HepG2 (cell line): ENCODE measurements around the gene NDRG2. TPM values are rescaled to one million over a fixed set of nuclear protein-coding genes. Genes with fewer than 3 reads are reported as not detected.

Experiments used
- AGO2 ChIP-seq: fragments of 200-400 bp; formaldehyde crosslinking; optimal IDR thresholded peaks from 2 replicates; pipeline ENCODE3; 2017; ENCODE audit warnings: mild to moderate bottlenecking, low read depth, low read length, moderate library complexity
- FOXA3 ChIP-seq: IDR thresholded peaks from 2 replicates; pipeline ENCODE4 v1.6.1; 2016; ENCODE audit warnings: missing genetic modification reagents, missing compliant biosample characterization
- FOXP1 ChIP-seq, 2 experiments: fragments of 450-650 bp in 1 of 2; IDR thresholded peaks; 2 replicates each; pipeline ENCODE4 v1.6.1; 2017 to 2018; ENCODE audit warnings: antibody characterized with exemption in 1 of 2
- HNRNPH1 ChIP-seq: fragments of 200-400 bp; formaldehyde crosslinking; optimal IDR thresholded peaks from 2 replicates; pipeline ENCODE3; 2017; ENCODE audit warnings: mild to moderate bottlenecking, low read depth, low read length
- KAT7 ChIP-seq: IDR thresholded peaks from 2 replicates; pipeline ENCODE4 v1.6.1; 2018; ENCODE audit warnings: borderline replicate concordance, missing compliant biosample characterization
- MIER3 ChIP-seq: IDR thresholded peaks from 2 replicates; pipeline ENCODE4 v1.6.1; 2016; ENCODE audit warnings: missing compliant biosample characterization, borderline replicate concordance
- MXD3 ChIP-seq: IDR thresholded peaks from 2 replicates; pipeline ENCODE4 v1.6.1; 2016; ENCODE audit warnings: mild to moderate bottlenecking, missing biosample characterization, missing genetic modification reagents
- NFRKB ChIP-seq: fragments of 450-650 bp; IDR thresholded peaks from 2 replicates; pipeline ENCODE4 v1.6.1; 2017
- PRDM4 ChIP-seq: sonication (generic); formaldehyde crosslinking; IDR thresholded peaks from 2 replicates; pipeline ENCODE4 v1.9.0; 2021; ENCODE audit warnings: missing genetic modification reagents, borderline replicate concordance
- PRMT3 ChIP-seq: sonication (generic); formaldehyde crosslinking; IDR thresholded peaks from 2 replicates; pipeline ENCODE4 v1.8.1; 2022; ENCODE audit warnings: low read depth, mild to moderate bottlenecking, moderate library complexity, missing genetic modification reagents, borderline replicate concordance
- SETDB1 ChIP-seq: sonication (generic); formaldehyde crosslinking; IDR thresholded peaks from 2 replicates; pipeline ENCODE4 v1.5.1; 2020; ENCODE audit warnings: missing genetic modification reagents, mild to moderate bottlenecking, borderline replicate concordance
- STAT6 ChIP-seq: sonication (generic); formaldehyde crosslinking; IDR thresholded peaks from 2 replicates; pipeline ENCODE4 v1.4.0; 2020; ENCODE audit warnings: missing genetic modification reagents, mild to moderate bottlenecking, borderline replicate concordance
- TFAP4 ChIP-seq: sonication (generic); IDR thresholded peaks from 2 replicates; pipeline ENCODE4 v1.6.1; 2016; ENCODE audit warnings: low read depth, borderline replicate concordance
- THAP8 ChIP-seq: sonication (generic); formaldehyde crosslinking; IDR thresholded peaks from 2 replicates; pipeline ENCODE4 v1.5.1; 2020; ENCODE audit warnings: missing genetic modification reagents, mild to moderate bottlenecking, borderline replicate concordance
- YY1 ChIP-seq: IDR thresholded peaks from 2 replicates; pipeline ENCODE4 v1.6.1; 2011; ENCODE audit warnings: low read length, low read depth, moderate library complexity, mild to moderate bottlenecking; ENCODE audit not compliant: insufficient read depth, insufficient replicate concordance
- ZBTB2 ChIP-seq: sonication (generic); formaldehyde crosslinking; IDR thresholded peaks from 2 replicates; pipeline ENCODE4 v1.8.0; 2022; ENCODE audit warnings: low read depth, missing genetic modification reagents
- ZFAT ChIP-seq: sonication (generic); formaldehyde crosslinking; conservative IDR thresholded peaks from 2 replicates; pipeline ENCODE4 v1.8.1; 2023; ENCODE audit warnings: missing genetic modification reagents, inconsistent platforms
- ZNF451 ChIP-seq: sonication (generic); formaldehyde crosslinking; IDR thresholded peaks from 2 replicates; pipeline ENCODE4 v1.5.0; 2020; ENCODE audit warnings: mild to moderate bottlenecking, missing genetic modification reagents
- ZNF788 ChIP-seq: sonication (generic); formaldehyde crosslinking; IDR thresholded peaks from 2 replicates; pipeline ENCODE4 v1.5.0; 2020; ENCODE audit warnings: mild to moderate bottlenecking, missing genetic modification reagents, borderline replicate concordance
- polyA plus RNA-seq, 8 experiments: library from polyadenylated mRNA; depleted of rRNA in 3 of 8; stranded (reverse) in 7 of 8; unstranded in 1 of 8; fragments of >200 nt; fragmentation: Illumina TruSeq in 4 of 8; extraction: Trizol in 4 of 8; gene quantifications; 2 replicates each; pipeline versions ENCODE4 v1.2.1 to v1.2.3, GENCODE V29; 2011 to 2016; ENCODE audit warnings: low read depth in 4 of 8, missing spikeins in 1 of 8, mixed read lengths in 1 of 8; ENCODE audit not compliant: insufficient read depth in 1 of 8
- total RNA-seq, 5 experiments: library from RNA; depleted of rRNA; stranded (reverse); fragments of >200 nt; fragmentation: Illumina TruSeq; extraction: Trizol; gene quantifications; 2 replicates each; pipeline ENCODE4 v1.2.3, GENCODE V29; 2016; ENCODE audit warnings: low read depth in 1 of 5

NDRG2 gene
- total and polyA plus RNA-seq, 2 of the 13 experiments (the other 11 are each of a cell fraction or from before 2014, with no cell fraction given), result 27.2 to 189 TPM

GRCh38 chr14:21024585-21025370 lies at the start of gene NDRG2 (continued):
- TF ChIP-seq FOXP1 (IDR thresholded peaks at IDR 0.05), result no peak
- TF ChIP-seq FOXP1 (CRISPR knock-in tag; IDR thresholded peaks at IDR 0.05), result no peak; the same call in 1 of the 2 replicates
- TF ChIP-seq MIER3 (CRISPR knock-in tag), result no peak
- TF ChIP-seq THAP8 (CRISPR knock-in tag), result no peak
- TF ChIP-seq ZFAT, result no peak
- TF ChIP-seq ZBTB2, result 0 out of 2 replicates have a peak, but pooled peaks have one; percentile 32
- no peak for TF ChIP-seq PRDM4 (CRISPR knock-in tag)
- TF ChIP-seq ZNF788, result peak; percentile 71
- no peak for TF ChIP-seq HNRNPH1
- TF ChIP-seq TFAP4, result peak; percentile 55; the same call in 1 of the 2 replicates
- TF ChIP-seq FOXA3 (CRISPR knock-in tag), result peak; percentile 50; the same call in 1 of the 2 replicates
- TF ChIP-seq KAT7 (CRISPR knock-in tag), result peak; percentile 92; the same call in 1 of the 2 replicates
- TF ChIP-seq STAT6 (CRISPR knock-in tag), result no peak
- peak; percentile 69; the same call in 1 of the 2 replicates for TF ChIP-seq ZNF451 (CRISPR knock-in tag)
- no peak for TF ChIP-seq SETDB1
- no peak for TF ChIP-seq YY1
- TF ChIP-seq AGO2, result peak; percentile 81
- TF ChIP-seq NFRKB, result no peak
- TF ChIP-seq MXD3 (CRISPR knock-in tag), result peak; percentile 36; the same call in 1 of the 2 replicates
- TF ChIP-seq PRMT3 (CRISPR knock-in tag), result no peak
